ENCODE measurements around the gene ZNF700.

DNA sequence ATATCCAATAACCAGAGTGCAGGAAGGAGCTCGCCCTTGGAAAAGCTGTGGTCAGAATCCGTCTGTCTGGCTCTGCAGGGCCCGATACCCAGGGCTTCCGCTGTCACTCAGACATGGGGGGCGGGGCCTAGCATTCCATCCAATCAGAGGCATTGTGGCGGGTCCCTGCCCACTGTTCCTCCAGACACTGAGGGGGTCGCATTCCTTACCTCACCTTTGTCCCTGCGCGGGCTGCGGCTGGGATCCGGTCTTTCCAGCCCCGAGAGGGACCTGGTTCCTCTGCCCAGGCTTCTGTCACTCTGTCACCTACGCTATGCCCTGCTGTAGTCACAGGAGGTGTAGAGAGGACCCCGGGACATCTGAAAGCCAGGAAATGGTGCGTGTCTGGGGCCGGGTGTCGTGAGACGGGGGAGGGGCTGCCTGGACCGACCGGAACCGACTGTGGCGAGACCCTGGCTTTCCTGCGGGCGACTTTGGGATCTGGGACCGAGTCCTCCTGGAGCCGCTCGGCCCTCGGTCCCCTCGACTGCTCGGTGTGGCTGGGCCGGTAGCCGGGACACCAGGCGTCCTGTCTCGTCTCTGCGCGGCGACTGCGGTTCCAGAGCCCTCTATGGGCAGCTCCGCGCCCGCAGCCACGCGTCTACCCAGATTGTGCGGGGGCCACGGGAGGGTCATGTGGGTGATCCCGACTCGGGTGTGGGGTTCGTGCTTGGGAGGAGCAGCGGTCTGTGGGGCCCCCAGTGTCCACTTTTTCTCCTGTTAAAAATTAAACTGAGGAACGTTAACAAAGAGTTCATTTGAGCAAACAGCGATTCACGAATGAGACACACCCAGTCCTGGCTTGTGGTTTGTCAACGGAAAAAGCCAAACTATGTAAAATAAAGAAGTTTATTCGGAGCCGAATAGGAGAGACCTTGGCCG lies 37.0 kb upstream of the ZNF700 start, which contains the start of gene ZNF69:
- no peak for TF ChIP-seq POLR2AphosphoS5 (IDR thresholded peaks at IDR 0.05; ENCODE audit: insufficient read depth, low read depth, low read length)
- TF ChIP-seq, protein P1, sequence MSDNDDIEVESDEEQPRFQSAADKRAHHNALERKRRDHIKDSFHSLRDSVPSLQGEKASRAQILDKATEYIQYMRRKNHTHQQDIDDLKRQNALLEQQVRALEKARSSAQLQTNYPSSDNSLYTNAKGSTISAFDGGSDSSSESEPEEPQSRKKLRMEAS (IDR thresholded peaks at IDR 0.05; ENCODE audit: insufficient read depth, insufficient read length) = no peak
- no peak for TF ChIP-seq MYC (IDR thresholded peaks at IDR 0.05; ENCODE audit: low read depth, low read length)
- TF ChIP-seq POLR2A (IDR thresholded peaks at IDR 0.05; ENCODE audit: low read depth, low read length) = no peak
- TF ChIP-seq, protein P2, sequence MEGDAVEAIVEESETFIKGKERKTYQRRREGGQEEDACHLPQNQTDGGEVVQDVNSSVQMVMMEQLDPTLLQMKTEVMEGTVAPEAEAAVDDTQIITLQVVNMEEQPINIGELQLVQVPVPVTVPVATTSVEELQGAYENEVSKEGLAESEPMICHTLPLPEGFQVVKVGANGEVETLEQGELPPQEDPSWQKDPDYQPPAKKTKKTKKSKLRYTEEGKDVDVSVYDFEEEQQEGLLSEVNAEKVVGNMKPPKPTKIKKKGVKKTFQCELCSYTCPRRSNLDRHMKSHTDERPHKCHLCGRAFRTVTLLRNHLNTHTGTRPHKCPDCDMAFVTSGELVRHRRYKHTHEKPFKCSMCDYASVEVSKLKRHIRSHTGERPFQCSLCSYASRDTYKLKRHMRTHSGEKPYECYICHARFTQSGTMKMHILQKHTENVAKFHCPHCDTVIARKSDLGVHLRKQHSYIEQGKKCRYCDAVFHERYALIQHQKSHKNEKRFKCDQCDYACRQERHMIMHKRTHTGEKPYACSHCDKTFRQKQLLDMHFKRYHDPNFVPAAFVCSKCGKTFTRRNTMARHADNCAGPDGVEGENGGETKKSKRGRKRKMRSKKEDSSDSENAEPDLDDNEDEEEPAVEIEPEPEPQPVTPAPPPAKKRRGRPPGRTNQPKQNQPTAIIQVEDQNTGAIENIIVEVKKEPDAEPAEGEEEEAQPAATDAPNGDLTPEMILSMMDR (IDR thresholded peaks at IDR 0.05; ENCODE audit: extremely low read depth in 1 of 2, insufficient read depth in 1 of 2, low read depth in 1 of 2, low read length in 2 of 2) = no peak

All from endothelial cell of umbilical vein (primary cell).